ENCODE results near the gene USP32. TPM values are rescaled to one million over a fixed set of nuclear protein-coding genes. Genes with fewer than 3 reads are reported as not detected.

USP32 gene
- polyA plus RNA-seq, 3 donors = 10.1 to 26.6 (median 16.6) TPM

GRCh38 chr17:60396412-60396811 is 4.5 kb upstream of the USP32 start:
- Mint-ChIP-seq H3K4me1 (peaks cover 67% of the 10 kb centered on the region), H3K9me3 (peaks cover 0 to 1% (median 0%) of the 10 kb centered on the region in 7 donors), H3K4me3 (no peak overlapping the region), H3K36me3 (no peaks in the 10 kb centered on the region), H3K27ac (peak overlapping the region; percentile 85 to 97 (median 89)), H3K27me3 (ENCODE audit: low read depth in 3 of 3) (peaks cover 0 to 1% (median 1%) of the 10 kb centered on the region in 3 donors)
- Histone ChIP-seq H3K9ac (ENCODE audit: insufficient read depth, low read length, poor library complexity, severe bottlenecking) (no peak overlapping the region), H3K4me2 (replicated peaks; ENCODE audit: extremely low read depth, low read length, poor library complexity, severe bottlenecking) (no peak overlapping the region), H3K79me2 (ENCODE audit: insufficient read depth, low read length) (peaks cover 22% of the 10 kb centered on the region), H3K27me3 (ENCODE audit: control insufficient read depth in 2 of 2, insufficient read depth in 2 of 2, low read length in 2 of 2) (no peaks in the 10 kb centered on the region), H3K9me3 (replicated peaks in 1 of 2; ENCODE audit: control insufficient read depth in 1 of 2, insufficient read depth in 1 of 2, low read length in 2 of 2) (no peaks in the 10 kb centered on the region), H4K20me1 (ENCODE audit: insufficient read depth, low read length) (no peaks in the 10 kb centered on the region), H3K4me3 (replicated peaks in 1 of 3; ENCODE audit: low read depth in 2 of 3, low read length in 3 of 3) (no peak overlapping the region), H3K36me3 (replicated peaks in 1 of 2; ENCODE audit: control insufficient read depth in 1 of 2, insufficient read depth in 2 of 2, low read length in 2 of 2) (no peaks in the 10 kb centered on the region), H2AFZ (ENCODE audit: insufficient read depth, low read depth, low read length, poor library complexity, severe bottlenecking) (no peak overlapping the region), H3K4me1 (ENCODE audit: control insufficient read depth in 1 of 2, insufficient read depth in 2 of 2, low read length in 2 of 2) (peaks cover 68 to 70% of the 10 kb centered on the region in 2 donors), H3K27ac (ENCODE audit: low read depth in 1 of 2, low read length in 2 of 2) (peak overlapping the region; percentile 64 to 94)
- intact Hi-C loops (cut with micrococcal nuclease) = no loop called here
- WGBS (ENCODE audit: insufficient coverage) = no CpG with 5 or more reads among the region's 3 CpGs
- DNase-seq = no peak
- TF ChIP-seq CTCF (IDR thresholded peaks at IDR 0.05) = no peak

GRCh38 chr17:60395508-60396065 is 3.7 kb upstream of the USP32 start:
- Histone ChIP-seq H3K4me3 (replicated peaks in 1 of 3; ENCODE audit: low read depth in 2 of 3, low read length in 3 of 3) (peak overlapping the region in 1 of 3 experiments; percentile 13), H3K9ac (ENCODE audit: insufficient read depth, low read length, poor library complexity, severe bottlenecking) (no peak overlapping the region), H3K79me2 (ENCODE audit: insufficient read depth, low read length) (peaks cover 30% of the 10 kb centered on the region), H3K4me2 (replicated peaks; ENCODE audit: extremely low read depth, low read length, poor library complexity, severe bottlenecking) (peak overlapping the region; percentile 7), H3K27ac (ENCODE audit: low read depth in 1 of 2, low read length in 2 of 2) (peak overlapping the region; percentile 64 to 94), H3K9me3 (replicated peaks in 1 of 2; ENCODE audit: control insufficient read depth in 1 of 2, insufficient read depth in 1 of 2, low read length in 2 of 2) (no peaks in the 10 kb centered on the region), H2AFZ (ENCODE audit: insufficient read depth, low read depth, low read length, poor library complexity, severe bottlenecking) (no peak overlapping the region), H4K20me1 (ENCODE audit: insufficient read depth, low read length) (no peaks in the 10 kb centered on the region), H3K36me3 (replicated peaks in 1 of 2; ENCODE audit: control insufficient read depth in 1 of 2, insufficient read depth in 2 of 2, low read length in 2 of 2) (no peaks in the 10 kb centered on the region), H3K27me3 (ENCODE audit: control insufficient read depth in 2 of 2, insufficient read depth in 2 of 2, low read length in 2 of 2) (no peaks in the 10 kb centered on the region), H3K4me1 (ENCODE audit: control insufficient read depth in 1 of 2, insufficient read depth in 2 of 2, low read length in 2 of 2) (peaks cover 73 to 75% of the 10 kb centered on the region in 2 donors)
- Mint-ChIP-seq H3K4me3 (no peak overlapping the region), H3K9me3 (peaks cover 0 to 2% (median 0%) of the 10 kb centered on the region in 7 donors), H3K36me3 (no peaks in the 10 kb centered on the region), H3K27ac (peak overlapping the region; percentile 85 to 97 (median 91)), H3K27me3 (ENCODE audit: low read depth in 3 of 3) (peaks cover 0 to 1% (median 0%) of the 10 kb centered on the region in 3 donors), H3K4me1 (peaks cover 72% of the 10 kb centered on the region)
- DNase-seq = peak; percentile 64 to 83 (median 77)
- no peak for TF ChIP-seq CTCF (IDR thresholded peaks at IDR 0.05)
- no CpG with 5 or more reads among the region's 4 CpGs for WGBS (ENCODE audit: insufficient coverage)
- intact Hi-C loops (cut with micrococcal nuclease) = no loop called here

Data from CD14-positive monocyte (primary cell).